Measurements from ENCODE around the gene GALNT16.

The GALNT16 gene

GRCh38 chr14:69335371-69335771 lies 75.4 kb downstream of the GALNT16 start:
- DNase-seq (ENCODE audit: low read depth) = no peak

GRCh38 chr14:69337984-69338383 lies 78.0 kb downstream of the GALNT16 start:
- DNase-seq (ENCODE audit: low read depth) = no peak

- no peak for DNase-seq (ENCODE audit: low read depth)
Observed at GRCh38 chr14:69339426-69339825, 79.5 kb downstream of the GALNT16 start.

- no peak for DNase-seq (ENCODE audit: low read depth)
Observed at GRCh38 chr14:69342928-69343525, 83.1 kb downstream of the GALNT16 start.

- DNase-seq (ENCODE audit: low read depth) = no peak
Observed at GRCh38 chr14:69344171-69344570, 84.2 kb downstream of the GALNT16 start.

GRCh38 chr14:69345402-69345801 lies 85.4 kb downstream of the GALNT16 start:
- no peak for DNase-seq (ENCODE audit: low read depth)

GRCh38 chr14:69346710-69347109 lies 86.8 kb downstream of the GALNT16 start:
- DNase-seq (ENCODE audit: low read depth) = no peak

GRCh38 chr14:69349091-69349777 lies 89.3 kb downstream of the GALNT16 start:
- DNase-seq (ENCODE audit: low read depth) = no peak

- no peak for DNase-seq (ENCODE audit: low read depth)
Observed at GRCh38 chr14:69350892-69351291, 90.9 kb downstream of the GALNT16 start.

GRCh38 chr14:69351385-69351784 lies 91.4 kb downstream of the GALNT16 start:
- no peak for DNase-seq (ENCODE audit: low read depth)

- DNase-seq (ENCODE audit: low read depth) = no peak
Observed at GRCh38 chr14:69351911-69352310, 92.0 kb downstream of the GALNT16 start.

- DNase-seq (ENCODE audit: low read depth) = no peak
Observed at GRCh38 chr14:69353168-69353567, 93.2 kb downstream of the GALNT16 start.

- no peak for DNase-seq (ENCODE audit: low read depth)
Observed at GRCh38 chr14:69354383-69355153, 94.6 kb downstream of the GALNT16 start.

GRCh38 chr14:69355154-69355597 lies 95.2 kb downstream of the GALNT16 start:
- DNase-seq (ENCODE audit: low read depth) = no peak

- DNase-seq (ENCODE audit: low read depth) = no peak
Observed at GRCh38 chr14:69355607-69356281, 95.8 kb downstream of the GALNT16 start.

- DNase-seq (ENCODE audit: low read depth) = no peak
Observed at GRCh38 chr14:69356903-69357543, 97.1 kb downstream of the GALNT16 start.

GRCh38 chr14:69357544-69358200 lies 97.7 kb downstream of the GALNT16 start:
- no peak for DNase-seq (ENCODE audit: low read depth)

GRCh38 chr14:69358233-69358963 lies 98.4 kb downstream of the GALNT16 start:
- DNase-seq (ENCODE audit: low read depth) = no peak

GRCh38 chr14:69358966-69359365 lies 99.0 kb downstream of the GALNT16 start:
- DNase-seq (ENCODE audit: low read depth) = no peak

GRCh38 chr14:69360438-69361108 lies 100.6 kb downstream of the GALNT16 start:
- no peak for DNase-seq (ENCODE audit: low read depth)
